Mononuclear cell (primary cell): Measurements from ENCODE around the gene AHR. TPM values are rescaled to one million over a fixed set of nuclear protein-coding genes. Genes with fewer than 3 reads are reported as not detected.

Source experiments
- H3K27me3 ChIP-seq: 2 replicates; pipeline ENCODE4 v1.6.0; 2011; ENCODE audit warnings: low read length, control low read depth; ENCODE audit not compliant: insufficient read depth
- H3K4me1 ChIP-seq: 2 replicates; pipeline ENCODE4 v1.5.1; 2011; ENCODE audit warnings: mild to moderate bottlenecking, low read length, control low read depth; ENCODE audit not compliant: insufficient read depth
- H3K4me3 ChIP-seq: 2 replicates; pipeline ENCODE4 v1.5.1; 2011; ENCODE audit warnings: mild to moderate bottlenecking, low read length, moderate library complexity
- H3K9me3 ChIP-seq: 2 replicates; pipeline ENCODE4 v1.5.1; 2011; ENCODE audit warnings: low read depth, mild to moderate bottlenecking, control low read depth, low read length
- total RNA-seq: library from RNA; depleted of rRNA; stranded (reverse); fragments of >200 nt; gene quantifications from one replicate; pipeline ENCODE4 v1.2.3, GENCODE V29; 2012

The AHR gene
- total RNA-seq, 1 donor = 490 TPM

- no peaks in the 10 kb centered on the region for H3K27me3 ChIP-seq
- no peaks in the 10 kb centered on the region for H3K4me1 ChIP-seq
- no peak overlapping the region for H3K4me3 ChIP-seq
- no peaks in the 10 kb centered on the region for H3K9me3 ChIP-seq
Measured at GRCh38 chr7:17315974-17316373, 17.5 kb downstream of the AHR start.

GRCh38 chr7:17318146-17318545, 19.7 kb downstream of the AHR start:
- H3K9me3 ChIP-seq = no peaks in the 10 kb centered on the region
- H3K27me3 ChIP-seq = no peaks in the 10 kb centered on the region
- H3K4me1 ChIP-seq = no peaks in the 10 kb centered on the region
- H3K4me3 ChIP-seq = no peak overlapping the region

- no peaks in the 10 kb centered on the region for H3K9me3 ChIP-seq
Measured at GRCh38 chr7:17319164-17320101, 21.0 kb downstream of the AHR start.

DNA sequence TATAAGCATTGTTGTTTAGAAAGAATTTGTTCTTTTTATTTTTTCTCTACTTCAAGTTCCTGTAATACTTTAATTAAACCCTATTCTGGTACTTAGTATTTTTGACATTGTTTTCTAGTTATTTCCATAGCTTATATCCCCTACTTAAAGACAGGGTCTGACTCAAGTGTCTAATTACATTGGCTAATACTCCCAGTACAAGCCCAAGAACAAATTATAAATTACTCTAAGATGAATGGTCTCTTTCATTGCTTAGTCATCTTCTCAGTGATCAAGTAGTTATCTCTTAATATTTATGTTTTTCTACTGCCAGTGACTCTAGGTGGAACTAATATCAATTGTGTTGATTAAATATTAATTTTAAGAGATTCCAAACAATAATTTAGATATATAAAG, 21.6 kb downstream of the AHR start:
- H3K4me3 ChIP-seq = no peak overlapping the region
- H3K27me3 ChIP-seq = no peaks in the 10 kb centered on the region
- H3K9me3 ChIP-seq = no peaks in the 10 kb centered on the region
- H3K4me1 ChIP-seq = no peaks in the 10 kb centered on the region

More at GRCh38 chr7:17319164-17320101, 21.0 kb downstream of the AHR start:
- no peaks in the 10 kb centered on the region for H3K4me1 ChIP-seq
- no peaks in the 10 kb centered on the region for H3K27me3 ChIP-seq
- H3K4me3 ChIP-seq = no peak overlapping the region

DNA sequence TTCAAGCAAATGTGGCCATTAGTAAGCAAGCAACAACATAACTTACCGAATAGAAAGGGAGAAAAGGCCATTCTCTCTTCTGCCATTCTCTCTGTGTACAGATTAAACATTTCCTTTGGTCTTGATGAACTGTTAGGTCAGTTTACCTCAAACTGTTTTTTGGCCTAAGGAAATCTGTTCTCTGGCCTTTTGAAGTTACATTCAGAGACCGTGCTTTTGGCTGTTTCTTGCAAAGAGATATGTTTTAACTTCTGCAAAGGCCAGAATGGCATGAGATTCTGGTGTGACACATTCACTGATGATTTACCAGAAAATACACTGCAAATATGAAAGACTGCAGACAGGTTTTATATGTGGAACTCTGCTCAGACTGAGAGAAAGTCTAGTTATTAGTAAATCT, 22.2 kb downstream of the AHR start:
- H3K4me1 ChIP-seq = no peaks in the 10 kb centered on the region
- no peaks in the 10 kb centered on the region for H3K9me3 ChIP-seq

DNA sequence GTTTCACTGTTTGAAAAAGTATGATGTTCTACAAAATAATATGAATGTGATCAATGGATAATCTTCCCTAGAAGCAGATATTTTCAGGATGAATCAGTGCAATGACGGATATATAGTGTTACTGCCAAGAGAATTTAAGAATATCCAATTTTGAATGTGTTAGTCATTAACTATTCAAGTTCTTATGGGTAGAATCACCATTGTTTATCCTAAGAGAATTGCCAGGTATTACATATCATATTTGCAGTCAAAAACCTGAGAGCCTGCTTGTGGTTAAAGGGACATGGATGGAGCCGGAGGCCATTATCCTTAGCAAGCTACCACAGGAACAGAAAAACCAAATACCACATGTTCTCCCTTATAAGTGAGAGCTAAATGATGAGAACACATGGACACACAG, 26.9 kb downstream of the AHR start:
- H3K4me3 ChIP-seq = no peak overlapping the region
- no peaks in the 10 kb centered on the region for H3K9me3 ChIP-seq
- no peaks in the 10 kb centered on the region for H3K4me1 ChIP-seq
- no peaks in the 10 kb centered on the region for H3K27me3 ChIP-seq

More for the DNA sequence above, 22.2 kb downstream of the AHR start:
- Histone ChIP-seq H3K27me3 (no peaks in the 10 kb centered on the region), H3K4me3 (no peak overlapping the region)

GRCh38 chr7:17326378-17326777, 27.9 kb downstream of the AHR start:
- Histone ChIP-seq H3K4me1 (no peaks in the 10 kb centered on the region), H3K9me3 (no peaks in the 10 kb centered on the region), H3K27me3 (no peaks in the 10 kb centered on the region), H3K4me3 (no peak overlapping the region)

DNA sequence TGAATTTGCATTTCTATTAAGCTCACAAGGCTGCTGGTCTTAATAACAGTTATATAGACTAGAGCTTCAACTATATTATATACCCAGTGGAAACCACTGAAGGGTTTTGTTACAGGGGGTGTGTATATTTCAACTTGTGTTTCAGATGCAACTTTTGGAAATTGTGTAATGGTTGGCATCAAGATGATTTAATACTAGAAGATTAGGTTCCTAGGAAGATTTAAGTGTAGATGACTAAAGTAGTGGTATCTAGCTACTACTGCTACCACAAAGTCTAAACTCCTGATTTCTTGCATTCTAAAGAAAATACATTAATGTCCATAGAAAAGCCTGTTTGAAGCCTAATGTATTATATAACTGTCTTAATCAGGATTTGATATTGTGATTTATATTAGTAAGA, 30.2 kb downstream of the AHR start:
- no peaks in the 10 kb centered on the region for H3K9me3 ChIP-seq
- H3K4me1 ChIP-seq = no peaks in the 10 kb centered on the region
- no peak overlapping the region for H3K4me3 ChIP-seq
- no peaks in the 10 kb centered on the region for H3K27me3 ChIP-seq

DNA sequence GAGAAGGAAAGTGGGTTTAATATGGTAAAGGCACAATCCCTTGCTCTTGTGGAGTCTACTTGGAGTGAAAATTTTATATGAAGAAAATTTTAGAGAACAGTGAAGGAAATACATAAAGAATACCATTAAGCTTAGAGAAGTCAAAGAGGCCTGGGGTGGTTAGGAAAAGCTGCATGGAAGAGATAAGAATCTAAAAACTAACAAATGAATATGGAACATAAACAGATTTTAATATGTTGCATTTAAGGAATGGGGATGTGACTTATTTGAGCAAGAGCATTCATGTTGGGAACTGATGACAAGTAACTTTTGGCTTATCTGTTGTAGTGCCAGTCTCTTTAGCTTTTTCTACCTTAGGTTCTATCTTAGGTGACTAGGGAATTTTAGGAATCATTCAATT, 31.0 kb downstream of the AHR start:
- no peaks in the 10 kb centered on the region for H3K27me3 ChIP-seq
- no peak overlapping the region for H3K4me3 ChIP-seq
- no peaks in the 10 kb centered on the region for H3K9me3 ChIP-seq
- H3K4me1 ChIP-seq = no peaks in the 10 kb centered on the region

GRCh38 chr7:17331891-17332501, 33.5 kb downstream of the AHR start:
- no peaks in the 10 kb centered on the region for H3K27me3 ChIP-seq
- H3K4me1 ChIP-seq = no peaks in the 10 kb centered on the region
- no peaks in the 10 kb centered on the region for H3K9me3 ChIP-seq
- no peak overlapping the region for H3K4me3 ChIP-seq

- Histone ChIP-seq H3K27me3 (no peaks in the 10 kb centered on the region), H3K9me3 (no peaks in the 10 kb centered on the region), H3K4me3 (no peak overlapping the region), H3K4me1 (no peaks in the 10 kb centered on the region)
Measured at GRCh38 chr7:17333221-17333620, 34.8 kb downstream of the AHR start.

- no peaks in the 10 kb centered on the region for H3K27me3 ChIP-seq
- H3K4me1 ChIP-seq = no peaks in the 10 kb centered on the region
- no peak overlapping the region for H3K4me3 ChIP-seq
- no peaks in the 10 kb centered on the region for H3K9me3 ChIP-seq
Measured at GRCh38 chr7:17336168-17336567, 37.7 kb downstream of the AHR start.

DNA sequence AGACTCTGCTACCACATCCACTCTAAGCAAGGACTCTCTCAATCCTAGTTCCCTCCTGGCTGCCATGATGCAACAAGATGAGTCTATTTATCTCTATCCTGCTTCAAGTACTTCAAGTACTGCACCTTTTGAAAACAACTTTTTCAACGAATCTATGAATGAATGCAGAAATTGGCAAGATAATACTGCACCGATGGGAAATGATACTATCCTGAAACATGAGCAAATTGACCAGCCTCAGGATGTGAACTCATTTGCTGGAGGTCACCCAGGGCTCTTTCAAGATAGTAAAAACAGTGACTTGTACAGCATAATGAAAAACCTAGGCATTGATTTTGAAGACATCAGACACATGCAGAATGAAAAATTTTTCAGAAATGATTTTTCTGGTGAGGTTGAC, 40.7 kb downstream of the AHR start:
- Histone ChIP-seq H3K27me3 (no peaks in the 10 kb centered on the region), H3K4me3 (no peak overlapping the region), H3K9me3 (no peaks in the 10 kb centered on the region), H3K4me1 (no peaks in the 10 kb centered on the region)

GRCh38 chr7:17339952-17340351, 41.5 kb downstream of the AHR start:
- Histone ChIP-seq H3K4me1 (no peaks in the 10 kb centered on the region), H3K4me3 (no peak overlapping the region), H3K9me3 (no peaks in the 10 kb centered on the region), H3K27me3 (no peaks in the 10 kb centered on the region)

GRCh38 chr7:17340655-17341054, 42.2 kb downstream of the AHR start:
- Histone ChIP-seq H3K4me3 (no peak overlapping the region), H3K4me1 (no peaks in the 10 kb centered on the region), H3K27me3 (no peaks in the 10 kb centered on the region), H3K9me3 (no peaks in the 10 kb centered on the region)

DNA sequence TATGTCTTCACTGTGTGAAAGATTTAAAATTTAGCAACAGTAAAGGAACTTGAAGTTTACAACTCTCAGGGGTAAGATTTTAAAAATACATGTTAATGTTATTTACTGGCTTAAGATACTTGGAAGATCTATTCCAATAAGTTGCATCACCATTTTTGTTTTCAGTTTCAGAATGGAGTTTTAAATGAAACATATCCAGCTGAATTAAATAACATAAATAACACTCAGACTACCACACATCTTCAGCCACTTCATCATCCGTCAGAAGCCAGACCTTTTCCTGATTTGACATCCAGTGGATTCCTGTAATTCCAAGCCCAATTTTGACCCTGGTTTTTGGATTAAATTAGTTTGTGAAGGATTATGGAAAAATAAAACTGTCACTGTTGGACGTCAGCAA, 44.3 kb downstream of the AHR start:
- H3K9me3 ChIP-seq = no peaks in the 10 kb centered on the region
- H3K4me3 ChIP-seq = no peak overlapping the region
- no peaks in the 10 kb centered on the region for H3K4me1 ChIP-seq
- no peaks in the 10 kb centered on the region for H3K27me3 ChIP-seq
